HG02840 (cell line): ENCODE measurements around the gene ATG9B.

Source experiments
- ATAC-seq: cut with Tn5 transposase; IDR thresholded peaks from one replicate; pipeline ENCODE4 v1.9.1; 2021; ENCODE audit warnings: mild to moderate bottlenecking, moderate library complexity, moderate number of reproducible peaks; ENCODE audit not compliant: unreplicated experiment, low FRiP score

Gene ATG9B

GRCh38 chr7:151005566-151005965 is 18.7 kb downstream of the ATG9B start:
- no peak for ATAC-seq

- ATAC-seq, result no peak
Observed at GRCh38 chr7:151003572-151003971, 20.7 kb downstream of the ATG9B start.

- no peak for ATAC-seq
Observed at GRCh38 chr7:151001546-151001945, 22.7 kb downstream of the ATG9B start.

- no peak for ATAC-seq
Observed at GRCh38 chr7:151000897-151001495, 23.3 kb downstream of the ATG9B start.

GRCh38 chr7:150999497-151000230 is 24.6 kb downstream of the ATG9B start:
- ATAC-seq, result no peak

- no peak for ATAC-seq
Observed at GRCh38 chr7:150999001-150999400, 25.3 kb downstream of the ATG9B start.

- no peak for ATAC-seq
Observed at GRCh38 chr7:150998341-150998740, 26.0 kb downstream of the ATG9B start.

- ATAC-seq, result no peak
Observed at GRCh38 chr7:150997817-150998216, 26.5 kb downstream of the ATG9B start.

- ATAC-seq, result no peak
Observed at GRCh38 chr7:150997075-150997511, 27.2 kb downstream of the ATG9B start.

- ATAC-seq, result no peak
Observed at GRCh38 chr7:150996376-150997074, 27.8 kb downstream of the ATG9B start.

GRCh38 chr7:150994838-150995510 is 29.3 kb downstream of the ATG9B start:
- no peak for ATAC-seq

GRCh38 chr7:150994141-150994837 is 30.0 kb downstream of the ATG9B start:
- ATAC-seq, result no peak

- ATAC-seq, result no peak
Observed at GRCh38 chr7:150993511-150993910, 30.8 kb downstream of the ATG9B start.

GRCh38 chr7:150992833-150993302 is 31.4 kb downstream of the ATG9B start:
- ATAC-seq, result no peak

- ATAC-seq, result no peak
Observed at GRCh38 chr7:150992051-150992640, 32.1 kb downstream of the ATG9B start.

- no peak for ATAC-seq
Observed at GRCh38 chr7:150990416-150991186, 33.7 kb downstream of the ATG9B start, which contains the start of gene NOS3. Gene NOS3 (plus strand): TSS chr7:150991017. CDS start chr7:150993804, 2,787 bp downstream.

GRCh38 chr7:150989456-150989855 is 34.8 kb downstream of the ATG9B start:
- ATAC-seq, result no peak

GRCh38 chr7:150988230-150989226 is 35.8 kb downstream of the ATG9B start:
- no peak for ATAC-seq
